Fibroblast of skin of back (primary cell): ENCODE results near the gene NINJ2.
A peak's percentile ranks its signal among the peaks of the same experiment; 100 is the strongest.

Experiments
- DNase-seq: peaks from one replicate; pipeline ENCODE4 v3.0.0-alpha.2; 2013

Gene NINJ2

GRCh38 chr12:673849-674248 is 10.6 kb upstream of the NINJ2 start:
- DNase-seq, result no peak

GRCh38 chr12:669576-669945 is 6.3 kb upstream of the NINJ2 start:
- DNase-seq, result no peak

- DNase-seq, result no peak
Observed at GRCh38 chr12:668090-668481, 4.8 kb upstream of the NINJ2 start.

- peak; percentile 34 for DNase-seq
Observed at GRCh38 chr12:666766-667308, 3.6 kb upstream of the NINJ2 start.

GRCh38 chr12:666066-666465 is 2.8 kb upstream of the NINJ2 start:
- no peak for DNase-seq

GRCh38 chr12:664779-665092 is 1.5 kb upstream of the NINJ2 start:
- DNase-seq, result no peak

GRCh38 chr12:664075-664778 is 982 bp upstream of the NINJ2 start:
- DNase-seq, result no peak

- DNase-seq, result no peak
Observed at GRCh38 chr12:662566-663292, 516 bp downstream of the NINJ2 start.

- DNase-seq, result no peak
Observed at GRCh38 chr12:661720-662486, 1.3 kb downstream of the NINJ2 start.

GRCh38 chr12:659090-659683 is 4.1 kb downstream of the NINJ2 start:
- DNase-seq, result no peak

GRCh38 chr12:650983-651382 is 12.3 kb downstream of the NINJ2 start:
- DNase-seq, result no peak

- DNase-seq, result no peak
Observed at GRCh38 chr12:647385-648085, 15.7 kb downstream of the NINJ2 start.

GRCh38 chr12:646442-647384 is 16.5 kb downstream of the NINJ2 start:
- DNase-seq, result peak; percentile 26

GRCh38 chr12:645563-646071 is 17.6 kb downstream of the NINJ2 start:
- peak; percentile 39 for DNase-seq

- no peak for DNase-seq
Observed at GRCh38 chr12:644818-645552, 18.3 kb downstream of the NINJ2 start.

GRCh38 chr12:644303-644639 is 19.0 kb downstream of the NINJ2 start:
- no peak for DNase-seq

GRCh38 chr12:643475-644302 is 19.6 kb downstream of the NINJ2 start:
- no peak for DNase-seq

GRCh38 chr12:642633-643474 is 20.4 kb downstream of the NINJ2 start:
- DNase-seq, result peak; percentile 79
